Skeletal muscle tissue (tissue), 4 donors: ENCODE data around the gene CHRNA1. TPM values are rescaled to one million over a fixed set of nuclear protein-coding genes. Genes with fewer than 3 reads are reported as not detected.

ENCODE experiments used
- H3K27ac ChIP-seq: one replicate; pipeline ENCODE4 v1.7.0; 2013; ENCODE audit warnings: mild to moderate bottlenecking, low read depth, low read length, inconsistent platforms
- H3K27me3 ChIP-seq, 3 donors: one replicate each; pipeline ENCODE4 v1.7.0; 2013; ENCODE audit warnings: low read length in 3 of 3; ENCODE audit not compliant: control insufficient read depth in 3 of 3, insufficient read depth in 3 of 3
- H3K36me3 ChIP-seq, 3 donors: one replicate each; pipeline ENCODE4 v1.7.0; 2013; ENCODE audit warnings: low read length in 3 of 3; ENCODE audit not compliant: control insufficient read depth in 3 of 3, insufficient read depth in 3 of 3
- H3K4me1 ChIP-seq, 3 donors: one replicate each; pipeline ENCODE4 v1.7.0; 2013; ENCODE audit warnings: low read length in 3 of 3, mild to moderate bottlenecking in 3 of 3; ENCODE audit not compliant: control insufficient read depth in 3 of 3, insufficient read depth in 3 of 3
- H3K4me3 ChIP-seq, 3 donors: one replicate each; pipeline ENCODE4 v1.7.0; 2013; ENCODE audit warnings: low read length in 3 of 3
- H3K9ac ChIP-seq, 3 donors: one replicate each; pipeline ENCODE4 v1.7.0; 2013; ENCODE audit warnings: low read length in 3 of 3, mild to moderate bottlenecking in 3 of 3, moderate library complexity in 2 of 3, low read depth in 1 of 3
- H3K9me3 ChIP-seq, 3 donors: one replicate each; pipeline ENCODE4 v1.7.0; 2013; ENCODE audit warnings: low read length in 3 of 3; ENCODE audit not compliant: control insufficient read depth in 3 of 3
- total RNA-seq: library from RNA; depleted of rRNA; stranded (reverse); fragments of >200 nt; gene quantifications from one replicate; pipeline ENCODE4 v1.2.3, GENCODE V29; 2014
- donor health status: Osteomylitis.

The CHRNA1 gene
- total RNA-seq, 1 donor from 2014 or later = 48.0 TPM

GRCh38 chr2:174728096-174728495, 36.2 kb downstream of the CHRNA1 start:
- Histone ChIP-seq H3K4me1 (peaks cover 10 to 13% (median 13%) of the 10 kb centered on the region in 3 donors), H3K27me3 (peaks cover 21 to 30% (median 26%) of the 10 kb centered on the region in 3 donors), H3K9ac (no peak overlapping the region), H3K27ac (no peak overlapping the region), H3K4me3 (no peak overlapping the region), H3K36me3 (no peaks in the 10 kb centered on the region), H3K9me3 (no peaks in the 10 kb centered on the region)

GRCh38 chr2:174726212-174726611, 38.1 kb downstream of the CHRNA1 start:
- Histone ChIP-seq H3K4me1 (peaks cover 10 to 13% (median 13%) of the 10 kb centered on the region in 3 donors), H3K4me3 (no peak overlapping the region), H3K9ac (no peak overlapping the region), H3K27me3 (peaks cover 18 to 23% (median 19%) of the 10 kb centered on the region in 3 donors), H3K27ac (no peak overlapping the region), H3K9me3 (no peaks in the 10 kb centered on the region), H3K36me3 (no peaks in the 10 kb centered on the region)

- peaks cover 0 to 2% (median 0%) of the 10 kb centered on the region in 3 donors for H3K27me3 ChIP-seq
- H3K9me3 ChIP-seq = no peaks in the 10 kb centered on the region
- H3K4me1 ChIP-seq = no peaks in the 10 kb centered on the region
Observed at GRCh38 chr2:174722942-174723592, 41.2 kb downstream of the CHRNA1 start.

GRCh38 chr2:174719016-174719415, 45.3 kb downstream of the CHRNA1 start:
- Histone ChIP-seq H3K4me3 (no peak overlapping the region), H3K9ac (no peak overlapping the region), H3K4me1 (no peaks in the 10 kb centered on the region), H3K9me3 (no peaks in the 10 kb centered on the region), H3K27ac (no peak overlapping the region), H3K36me3 (no peaks in the 10 kb centered on the region), H3K27me3 (no peaks in the 10 kb centered on the region)

More at GRCh38 chr2:174722942-174723592, 41.2 kb downstream of the CHRNA1 start:
- Histone ChIP-seq H3K27ac (no peak overlapping the region), H3K4me3 (no peak overlapping the region), H3K9ac (no peak overlapping the region), H3K36me3 (no peaks in the 10 kb centered on the region)

- Histone ChIP-seq H3K27me3 (no peaks in the 10 kb centered on the region), H3K36me3 (no peaks in the 10 kb centered on the region), H3K27ac (no peak overlapping the region), H3K4me3 (no peak overlapping the region), H3K9me3 (no peaks in the 10 kb centered on the region), H3K9ac (no peak overlapping the region), H3K4me1 (no peaks in the 10 kb centered on the region)
Observed at GRCh38 chr2:174718591-174718990, 45.7 kb downstream of the CHRNA1 start.

GRCh38 chr2:174717916-174718315, 46.4 kb downstream of the CHRNA1 start:
- H3K4me1 ChIP-seq = no peaks in the 10 kb centered on the region

GRCh38 chr2:174717273-174717672, 47.0 kb downstream of the CHRNA1 start:
- no peaks in the 10 kb centered on the region for H3K4me1 ChIP-seq
- H3K36me3 ChIP-seq = no peaks in the 10 kb centered on the region
- H3K27ac ChIP-seq = no peak overlapping the region
- H3K27me3 ChIP-seq = no peaks in the 10 kb centered on the region
- H3K4me3 ChIP-seq = no peak overlapping the region
- no peak overlapping the region for H3K9ac ChIP-seq
- H3K9me3 ChIP-seq = no peaks in the 10 kb centered on the region

More at GRCh38 chr2:174717916-174718315, 46.4 kb downstream of the CHRNA1 start:
- Histone ChIP-seq H3K9me3 (no peaks in the 10 kb centered on the region), H3K9ac (no peak overlapping the region), H3K36me3 (no peaks in the 10 kb centered on the region), H3K4me3 (no peak overlapping the region), H3K27ac (no peak overlapping the region), H3K27me3 (no peaks in the 10 kb centered on the region)

GRCh38 chr2:174716785-174717184, 47.5 kb downstream of the CHRNA1 start:
- no peak overlapping the region for H3K4me3 ChIP-seq
- no peaks in the 10 kb centered on the region for H3K4me1 ChIP-seq
- H3K27ac ChIP-seq = no peak overlapping the region
- no peaks in the 10 kb centered on the region for H3K36me3 ChIP-seq
- H3K27me3 ChIP-seq = no peaks in the 10 kb centered on the region
- no peak overlapping the region for H3K9ac ChIP-seq
- H3K9me3 ChIP-seq = no peaks in the 10 kb centered on the region

GRCh38 chr2:174713686-174714085, 50.6 kb downstream of the CHRNA1 start:
- Histone ChIP-seq H3K9me3 (no peaks in the 10 kb centered on the region), H3K27me3 (no peaks in the 10 kb centered on the region), H3K4me3 (no peak overlapping the region), H3K27ac (no peak overlapping the region), H3K36me3 (no peaks in the 10 kb centered on the region), H3K9ac (no peak overlapping the region), H3K4me1 (no peaks in the 10 kb centered on the region)

GRCh38 chr2:174711206-174711605, 53.1 kb downstream of the CHRNA1 start:
- Histone ChIP-seq H3K36me3 (no peaks in the 10 kb centered on the region), H3K4me3 (no peak overlapping the region), H3K27ac (no peak overlapping the region), H3K27me3 (peaks cover 0 to 4% (median 0%) of the 10 kb centered on the region in 3 donors), H3K4me1 (no peaks in the 10 kb centered on the region), H3K9ac (no peak overlapping the region), H3K9me3 (no peaks in the 10 kb centered on the region)
